HK-2 (cell line): Measurements from ENCODE around the gene C4orf33.

Source experiments
- DNase-seq: peaks from one replicate; pipeline ENCODE4 v3.0.0-alpha.2; 2018; ENCODE audit not compliant: unreplicated experiment

The C4orf33 gene

GRCh38 chr4:129129143-129129542 lies 33.2 kb downstream of the C4orf33 start:
- no peak for DNase-seq

DNA sequence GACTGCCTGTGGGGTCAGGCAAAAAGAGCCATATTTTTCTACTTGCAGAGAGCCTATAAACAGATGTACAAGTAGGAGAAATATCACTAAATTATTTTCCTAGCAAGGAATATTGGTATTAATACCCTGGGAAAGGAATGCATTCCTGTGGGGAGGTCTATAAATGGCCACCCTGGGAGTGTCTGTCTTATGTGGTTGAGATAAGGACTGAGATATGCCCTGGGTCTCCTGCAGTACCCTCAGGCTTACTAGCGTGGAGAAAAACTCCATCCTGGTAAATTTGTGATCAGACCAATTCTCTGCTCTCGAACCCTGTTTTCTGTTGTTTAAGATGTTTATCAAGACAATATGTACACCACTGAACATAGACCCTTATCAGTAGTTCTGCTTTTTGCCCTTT lies 35.4 kb downstream of the C4orf33 start:
- DNase-seq, result no peak

DNA sequence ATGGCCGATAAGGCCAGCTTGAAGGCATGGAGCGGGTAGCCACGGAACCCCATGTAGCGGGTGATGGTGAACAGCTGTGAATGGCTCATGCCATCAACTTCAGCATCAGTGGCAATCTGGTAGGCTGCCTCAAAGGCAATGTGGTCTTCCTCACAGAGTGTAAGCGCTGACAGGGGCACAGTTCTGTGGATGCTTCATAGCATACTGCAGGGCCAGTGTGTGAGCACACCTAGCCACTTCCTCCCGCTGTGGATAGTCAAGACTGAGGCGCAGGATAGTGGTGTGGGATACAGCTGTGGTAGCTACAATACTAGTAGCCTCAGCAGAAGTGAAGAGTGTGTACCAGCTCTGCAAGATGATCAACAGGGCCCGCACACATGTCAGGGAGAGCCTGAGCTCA lies 40.5 kb downstream of the C4orf33 start:
- no peak for DNase-seq

- DNase-seq, result no peak
These were observed 43.0 kb downstream of the C4orf33 start for GRCh38 chr4:129138810-129139496.

DNA sequence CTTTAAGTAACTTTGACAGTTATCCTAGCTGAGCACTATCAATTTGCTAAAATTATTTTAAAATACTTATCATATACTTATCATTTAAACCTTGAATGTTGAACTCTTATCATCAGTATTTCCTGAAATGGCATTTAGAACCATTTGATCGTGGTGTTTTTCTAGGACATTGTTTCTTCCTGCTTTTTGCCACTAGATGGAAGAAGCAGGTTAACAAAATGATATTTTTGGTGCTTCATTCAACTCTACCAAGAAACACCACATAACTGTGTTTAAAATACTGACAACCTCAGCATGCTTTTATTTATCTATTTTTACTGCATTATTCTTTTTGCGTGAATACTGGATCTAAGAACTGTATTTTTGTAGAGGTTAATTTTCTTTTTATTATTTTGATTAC lies 44.6 kb downstream of the C4orf33 start:
- no peak for DNase-seq

- DNase-seq, result no peak
These were observed 47.4 kb downstream of the C4orf33 start for GRCh38 chr4:129143359-129143758.

DNA sequence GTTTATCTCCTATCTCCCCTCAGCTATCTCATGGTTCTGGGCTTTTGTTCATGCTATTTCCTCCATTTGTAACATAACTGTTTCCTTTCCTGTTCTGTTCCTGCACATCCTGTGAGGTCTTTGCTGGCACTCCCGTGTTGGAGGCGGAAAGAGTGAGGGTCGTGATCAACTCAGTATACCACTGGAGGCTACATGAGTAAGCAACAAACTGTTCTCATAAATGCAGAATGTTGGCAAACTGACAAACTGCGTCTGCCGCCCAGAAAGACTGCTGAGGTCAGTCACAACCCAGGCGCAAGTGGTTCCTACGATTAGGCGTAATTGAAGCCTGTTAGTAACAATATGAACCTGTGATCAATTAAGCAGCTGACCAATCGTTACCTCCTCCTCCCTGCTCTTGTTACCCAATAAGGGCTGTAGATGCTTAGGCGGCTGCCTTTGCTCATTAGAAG lies 48.8 kb downstream of the C4orf33 start:
- no peak for DNase-seq

- DNase-seq, result no peak
These were observed 49.3 kb downstream of the C4orf33 start for GRCh38 chr4:129145222-129145730.

DNA sequence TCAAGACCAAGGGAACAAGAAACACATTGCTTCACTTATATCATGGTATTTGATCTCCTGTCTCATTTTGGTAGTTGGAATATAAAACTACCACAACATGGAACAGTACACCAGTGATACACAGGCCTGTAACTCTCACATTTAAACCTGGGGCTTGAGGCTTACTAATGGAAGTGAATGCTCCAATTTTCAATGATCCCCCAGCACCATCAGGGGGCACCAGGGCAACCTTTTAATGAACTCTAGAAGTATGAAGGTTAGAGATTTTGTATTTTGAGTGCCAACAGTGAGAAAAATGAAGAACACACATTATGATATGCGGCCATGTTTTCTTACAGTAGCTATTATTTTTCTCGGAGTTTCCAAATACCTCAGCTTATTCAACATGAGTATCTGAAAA lies 50.7 kb downstream of the C4orf33 start:
- DNase-seq, result no peak

DNA sequence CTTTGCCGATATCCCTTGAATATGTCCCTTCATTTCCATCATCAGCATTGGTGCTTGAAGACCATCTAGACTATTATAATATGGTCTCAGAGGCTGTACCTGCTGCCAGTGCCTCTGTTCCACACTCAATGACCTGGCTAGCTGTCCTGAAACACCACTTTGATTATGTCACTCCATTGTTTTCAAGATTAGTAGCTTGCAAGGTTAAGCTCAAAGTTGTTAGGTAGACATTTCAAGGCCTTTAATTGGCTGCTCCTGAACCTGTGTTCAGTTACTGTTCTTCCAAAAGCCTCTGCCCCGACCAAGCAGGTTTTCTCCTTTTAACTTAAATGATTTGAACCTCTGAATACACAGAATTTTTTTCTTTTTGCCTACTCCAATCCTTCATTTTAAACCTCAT lies 52.9 kb downstream of the C4orf33 start:
- no peak for DNase-seq

- no peak for DNase-seq
These were observed 54.0 kb downstream of the C4orf33 start for GRCh38 chr4:129149906-129150305.

GRCh38 chr4:129152350-129152749 lies 56.4 kb downstream of the C4orf33 start:
- no peak for DNase-seq

- DNase-seq, result no peak
These were observed 57.7 kb downstream of the C4orf33 start for GRCh38 chr4:129153700-129154099.

DNA sequence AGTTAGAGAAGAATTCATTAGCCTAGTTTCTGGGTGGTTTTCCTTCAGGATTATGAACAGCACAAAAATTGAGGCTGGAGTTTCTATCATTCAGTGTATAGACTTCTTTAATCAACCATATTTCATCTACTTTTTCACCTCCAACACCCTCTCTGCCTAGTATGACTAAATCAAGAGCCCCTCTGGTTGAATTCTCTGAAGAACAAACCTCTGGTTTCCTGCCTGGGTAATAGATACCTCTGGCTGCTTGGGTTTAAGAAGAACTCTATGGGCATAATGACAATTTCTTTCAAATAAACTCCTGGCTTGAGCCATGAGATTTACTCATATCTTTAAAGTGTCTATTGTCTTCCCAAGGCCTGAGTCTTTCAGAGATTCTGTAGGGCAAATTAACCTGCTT lies 66.5 kb downstream of the C4orf33 start:
- DNase-seq, result no peak

DNA sequence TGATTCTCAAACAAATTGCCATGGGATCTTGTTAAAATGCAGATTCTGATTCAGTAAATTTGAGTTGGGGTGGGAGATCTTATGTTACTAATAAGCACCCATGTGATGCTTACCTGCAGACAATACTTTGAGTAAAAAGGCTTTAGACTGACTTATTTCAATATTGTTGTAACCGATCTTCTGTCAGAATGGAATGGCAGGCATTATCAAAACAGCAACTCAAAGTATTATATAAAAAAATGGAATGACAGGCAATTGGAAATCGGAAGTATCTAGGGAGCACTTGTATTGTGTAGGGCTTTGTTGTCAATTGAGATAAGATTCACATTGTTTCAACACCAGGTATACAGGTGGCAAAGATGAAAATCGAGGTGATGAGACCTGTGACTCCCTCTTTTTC lies 67.5 kb downstream of the C4orf33 start:
- DNase-seq, result no peak

DNA sequence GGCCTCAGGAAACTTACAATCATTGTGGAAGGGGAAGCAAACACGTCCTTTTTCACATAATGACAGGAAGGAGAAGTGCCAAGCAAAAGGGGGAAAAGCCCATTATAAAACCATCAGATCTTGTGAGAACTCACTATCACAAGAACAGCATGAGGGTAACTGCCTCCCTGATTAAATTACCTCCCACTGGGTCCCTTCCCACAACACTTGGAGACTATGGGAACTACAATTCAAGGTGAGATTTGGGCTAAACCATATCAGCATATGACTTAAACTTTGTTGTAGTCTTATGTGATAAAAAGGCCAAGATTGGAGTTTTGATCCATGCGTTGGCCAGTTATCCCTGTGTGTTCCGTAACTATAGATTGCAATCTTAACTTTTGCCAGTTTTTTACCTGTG lies 68.3 kb downstream of the C4orf33 start:
- DNase-seq, result no peak
